Measurements from ENCODE around the gene GPR15. TPM values are rescaled to one million over a fixed set of nuclear protein-coding genes. Genes with fewer than 3 reads are reported as not detected.
A peak's percentile ranks its signal among the peaks of the same experiment; 100 is the strongest.

Gene GPR15
- total RNA-seq, 2 experiments from 2014 or later: 1.4 to 2.2 TPM

- Mint-ChIP-seq H3K9me3 (no peaks in the 10 kb centered on the region), H3K27ac (peak overlapping the region; percentile 59), H3K27me3 (no peaks in the 10 kb centered on the region), H3K36me3 (ENCODE audit: low read depth) (peaks cover 32% of the 10 kb centered on the region), H3K4me1 (ENCODE audit: low read depth) (peaks cover 65% of the 10 kb centered on the region), H3K4me3 (no peak overlapping the region)
- POLR2A ChIA-PET: interaction anchor here (1.0 to 13.9 kb wide), 4 partner anchors 13 to 28 kb away, joined by 3 to 204 read pairs (median 8); partner anchors contain the start of genes CLDND1 and GPR15
- ATAC-seq (no peak), DNase-seq (no peak)
- intact Hi-C loops (cut with micrococcal nuclease): no loop called here
- CTCF ChIA-PET: interaction anchor here (0.8 to 1.9 kb wide), 3 partner anchors 9 to 37 kb away, joined by 3 to 6 read pairs (median 4); no protein-coding TSS in a partner anchor
- TF ChIP-seq CTCF (IDR thresholded peaks at IDR 0.05): no peak
Observed at GRCh38 chr3:98550833-98551232, 19.1 kb downstream of the GPR15 start.

GRCh38 chr3:98551236-98551635 is 19.5 kb downstream of the GPR15 start:
- ATAC-seq (no peak), DNase-seq (no peak)
- no peak overlapping the region for H3K4me3 Mint-ChIP-seq
- no peak for TF ChIP-seq CTCF (IDR thresholded peaks at IDR 0.05)
- ChIA-PET CTCF (interaction anchor here (1.4 to 1.9 kb wide), 2 partner anchors 9 to 21 kb away, joined by 4 to 6 read pairs; no protein-coding TSS in a partner anchor), POLR2A (interaction anchor here (1.0 to 13.9 kb wide), 4 partner anchors 13 to 29 kb away, joined by 3 to 204 read pairs (median 8); partner anchors contain the start of genes CLDND1 and GPR15)
- H3K27ac Mint-ChIP-seq: peak overlapping the region; percentile 97
- H3K27me3 Mint-ChIP-seq: no peaks in the 10 kb centered on the region
- intact Hi-C loops (cut with micrococcal nuclease): no loop called here
- peaks cover 64% of the 10 kb centered on the region for H3K4me1 Mint-ChIP-seq (ENCODE audit: low read depth)
- H3K36me3 Mint-ChIP-seq (ENCODE audit: low read depth): peaks cover 34% of the 10 kb centered on the region
- H3K9me3 Mint-ChIP-seq: no peaks in the 10 kb centered on the region

GRCh38 chr3:98551754-98552153 is 20.0 kb downstream of the GPR15 start:
- CTCF ChIA-PET: interaction anchor here (1.4 kb wide), 1 partner anchor 9 kb away, joined by 4 read pairs; no protein-coding TSS in a partner anchor
- peak overlapping the region; percentile 97 for H3K27ac Mint-ChIP-seq
- TF ChIP-seq CTCF (IDR thresholded peaks at IDR 0.05): no peak
- POLR2A ChIA-PET: interaction anchor here (1.0 to 13.9 kb wide), 4 partner anchors 12 to 29 kb away, joined by 3 to 204 read pairs (median 8); partner anchors contain the start of genes CLDND1 and GPR15
- intact Hi-C loops (cut with micrococcal nuclease): no loop called here
- DNase-seq: no peak
- no peak for ATAC-seq
- H3K27me3 Mint-ChIP-seq: no peaks in the 10 kb centered on the region
- H3K9me3 Mint-ChIP-seq: no peaks in the 10 kb centered on the region
- H3K4me1 Mint-ChIP-seq (ENCODE audit: low read depth): peaks cover 66% of the 10 kb centered on the region
- peak overlapping the region; percentile 24 for H3K4me3 Mint-ChIP-seq
- H3K36me3 Mint-ChIP-seq (ENCODE audit: low read depth): peaks cover 34% of the 10 kb centered on the region

- TF ChIP-seq CTCF (IDR thresholded peaks at IDR 0.05): no peak
- POLR2A ChIA-PET: interaction anchor here (1.1 to 13.9 kb wide), 5 partner anchors 11 to 30 kb away, joined by 3 to 204 read pairs (median 4); partner anchors contain the start of genes CLDND1 and GPR15
- H3K36me3 Mint-ChIP-seq (ENCODE audit: low read depth): peaks cover 34% of the 10 kb centered on the region
Observed at GRCh38 chr3:98552232-98553020, 20.6 kb downstream of the GPR15 start.

More at GRCh38 chr3:98552232-98553020, 20.6 kb downstream of the GPR15 start:
- Mint-ChIP-seq H3K27me3 (no peaks in the 10 kb centered on the region), H3K4me3 (peak overlapping the region; percentile 67), H3K27ac (peak overlapping the region; percentile 97), H3K9me3 (no peaks in the 10 kb centered on the region), H3K4me1 (ENCODE audit: low read depth) (peaks cover 73% of the 10 kb centered on the region)
- no peak for DNase-seq
- ATAC-seq: no peak
- CTCF ChIA-PET: interaction anchor here (1.3 to 1.4 kb wide), 2 partner anchors 10 to 13 kb away, joined by 3 to 4 read pairs; no protein-coding TSS in a partner anchor
- intact Hi-C loops (cut with micrococcal nuclease): no loop called here

Data from activated CD8-positive, alpha-beta T cell treated with anti-CD3 and anti-CD28 coated beads for 36 hours (primary cell).